Mammary epithelial cell (primary cell): Measurements from ENCODE around the gene HDAC4.

ENCODE experiments used
- EZH2 ChIP-seq: IDR thresholded peaks from 2 replicates; pipeline ENCODE4 v1.6.1; 2012; ENCODE audit warnings: low read length, inconsistent platforms, borderline replicate concordance
- TF ChIP-seq, protein P1 (sequence below), 2 donors: IDR thresholded peaks in 1 of 2; conservative IDR thresholded peaks in 1 of 2; 2 replicates each; pipeline ENCODE4 v1.5.1; 2011 to 2012; ENCODE audit warnings: inconsistent platforms in 2 of 2, low read length in 2 of 2, mild to moderate bottlenecking in 2 of 2, control low read depth in 1 of 2, low read depth in 1 of 2; ENCODE audit not compliant: insufficient read depth in 1 of 2; ENCODE audit errors: extremely low read depth in 1 of 2

DNA sequence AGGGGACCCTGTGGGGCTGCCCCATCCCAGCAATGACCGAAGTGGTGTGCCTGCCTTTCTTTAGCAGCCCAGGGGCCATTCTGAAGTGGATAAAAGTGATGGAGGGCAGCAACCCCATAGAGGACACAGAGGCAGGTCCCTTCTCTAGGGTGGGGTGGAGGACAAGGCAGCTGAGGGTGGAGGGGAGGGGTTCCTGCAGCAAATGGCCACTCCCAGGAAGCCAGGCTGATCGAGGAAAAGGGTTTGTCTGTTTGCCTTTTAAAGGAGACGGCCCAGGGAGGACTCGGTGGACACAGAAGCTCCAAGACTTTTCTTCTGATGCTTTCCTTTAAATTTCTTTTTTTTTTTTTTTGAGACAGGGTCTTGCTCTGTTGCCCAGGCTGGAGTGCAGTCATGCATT is 280.2 kb downstream of the HDAC4 start:
- TF ChIP-seq EZH2 = no peak
- TF ChIP-seq, protein P1, sequence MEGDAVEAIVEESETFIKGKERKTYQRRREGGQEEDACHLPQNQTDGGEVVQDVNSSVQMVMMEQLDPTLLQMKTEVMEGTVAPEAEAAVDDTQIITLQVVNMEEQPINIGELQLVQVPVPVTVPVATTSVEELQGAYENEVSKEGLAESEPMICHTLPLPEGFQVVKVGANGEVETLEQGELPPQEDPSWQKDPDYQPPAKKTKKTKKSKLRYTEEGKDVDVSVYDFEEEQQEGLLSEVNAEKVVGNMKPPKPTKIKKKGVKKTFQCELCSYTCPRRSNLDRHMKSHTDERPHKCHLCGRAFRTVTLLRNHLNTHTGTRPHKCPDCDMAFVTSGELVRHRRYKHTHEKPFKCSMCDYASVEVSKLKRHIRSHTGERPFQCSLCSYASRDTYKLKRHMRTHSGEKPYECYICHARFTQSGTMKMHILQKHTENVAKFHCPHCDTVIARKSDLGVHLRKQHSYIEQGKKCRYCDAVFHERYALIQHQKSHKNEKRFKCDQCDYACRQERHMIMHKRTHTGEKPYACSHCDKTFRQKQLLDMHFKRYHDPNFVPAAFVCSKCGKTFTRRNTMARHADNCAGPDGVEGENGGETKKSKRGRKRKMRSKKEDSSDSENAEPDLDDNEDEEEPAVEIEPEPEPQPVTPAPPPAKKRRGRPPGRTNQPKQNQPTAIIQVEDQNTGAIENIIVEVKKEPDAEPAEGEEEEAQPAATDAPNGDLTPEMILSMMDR (conservative IDR thresholded peaks at IDR 0.05 in 1 of 2, IDR thresholded peaks at IDR 0.05 in 1 of 2; ENCODE audit: extremely low read depth in 1 of 2, insufficient read depth in 1 of 2, low read depth in 1 of 2, low read length in 2 of 2) = no peak
